Keratinocyte (primary cell): ENCODE measurements around the gene TSPAN18. TPM values are rescaled to one million over a fixed set of nuclear protein-coding genes. Genes with fewer than 3 reads are reported as not detected.

ENCODE experiments used
- DNase-seq: peaks from one replicate; pipeline ENCODE4 v3.0.0-alpha.2; 2011; ENCODE audit warnings: low read depth, missing footprints, low spot score
- FAIRE-seq: peaks from 2 replicates; lab custom pipeline; 2011; peaks lifted over from hg19 to GRCh38; lab: Jason Lieb, UNC
- H2AFZ ChIP-seq: 2 replicates; pipeline ENCODE4 v1.6.0; 2012; ENCODE audit warnings: low read length, control low read depth, inconsistent platforms; ENCODE audit not compliant: control insufficient read depth
- H3K27ac ChIP-seq: 2 replicates; pipeline ENCODE4 v1.5.1; 2011; ENCODE audit warnings: low read length; ENCODE audit not compliant: control insufficient read depth, insufficient read depth
- H3K27me3 ChIP-seq: 3 replicates; pipeline ENCODE4 v1.6.0; 2011; ENCODE audit warnings: low read length; ENCODE audit not compliant: control insufficient read depth, insufficient read depth; ENCODE audit errors: extremely low read depth
- H3K36me3 ChIP-seq, 2 experiments: 2 replicates in 1 of 2; 3 replicates in 1 of 2; pipeline ENCODE4 v1.5.1; 2011; ENCODE audit warnings: low read length in 2 of 2, mild to moderate bottlenecking in 1 of 2; ENCODE audit not compliant: control insufficient read depth in 2 of 2, insufficient read depth in 2 of 2; ENCODE audit errors: extremely low read depth in 1 of 2
- H3K4me1 ChIP-seq: 3 replicates; pipeline ENCODE4 v1.5.1; 2011; ENCODE audit warnings: low read length; ENCODE audit not compliant: control insufficient read depth, insufficient read depth; ENCODE audit errors: extremely low read depth
- H3K4me2 ChIP-seq: 3 replicates; pipeline ENCODE4 v1.6.0; 2011; ENCODE audit warnings: low read depth, low read length; ENCODE audit not compliant: control insufficient read depth, insufficient read depth; ENCODE audit errors: extremely low read depth
- H3K4me3 ChIP-seq, 3 experiments: fragments of 200-600 bp in 1 of 3; sonication (generic) in 1 of 3; 2 replicates in 2 of 3; 3 replicates in 1 of 3; pipeline ENCODE4 v1.5.1; 2011 to 2016; ENCODE audit warnings: low read length in 3 of 3, mild to moderate bottlenecking in 3 of 3, control low read depth in 2 of 3, inconsistent platforms in 1 of 3, low read depth in 1 of 3, mixed read lengths in 1 of 3, mixed run types in 1 of 3, moderate library complexity in 1 of 3; ENCODE audit not compliant: control insufficient read depth in 2 of 3, insufficient read depth in 2 of 3; ENCODE audit errors: extremely low read depth in 1 of 3
- H3K79me2 ChIP-seq: 2 replicates; pipeline ENCODE4 v1.6.0; 2012; ENCODE audit warnings: low read length; ENCODE audit not compliant: control insufficient read depth, insufficient read depth
- H3K9ac ChIP-seq: 3 replicates; pipeline ENCODE4 v1.6.0; 2011; ENCODE audit warnings: low read length; ENCODE audit not compliant: control insufficient read depth, insufficient read depth; ENCODE audit errors: extremely low read depth
- H3K9me1 ChIP-seq: 3 replicates; pipeline ENCODE4 v1.6.0; 2011; ENCODE audit warnings: low read length; ENCODE audit not compliant: control insufficient read depth, insufficient read depth; ENCODE audit errors: extremely low read depth
- H3K9me3 ChIP-seq: 2 replicates; pipeline ENCODE4 v1.5.1; 2012; ENCODE audit warnings: low read depth, low read length; ENCODE audit not compliant: control insufficient read depth
- H4K20me1 ChIP-seq: 3 replicates; pipeline ENCODE4 v1.6.0; 2011; ENCODE audit warnings: low read length; ENCODE audit not compliant: control insufficient read depth, insufficient read depth; ENCODE audit errors: extremely low read depth
- EZH2 ChIP-seq: IDR thresholded peaks from one replicate; pipeline ENCODE4 v1.6.1; 2012; ENCODE audit warnings: inconsistent platforms, mild to moderate bottlenecking, low read length, moderate library complexity
- dilution Hi-C: fragments of 300-500 bp; cut with MboI; formaldehyde crosslinking; loops from one replicate; pipeline ENCODE4 v1.7.0; 2020; ENCODE audit warnings: low sequenced_read_pairs; ENCODE audit not compliant: extremely low pct_ligation_motif_present
- polyA plus RNA-seq, 5 experiments: library from polyadenylated mRNA; depleted of rRNA in 3 of 5; stranded (reverse) in 3 of 5; stranded (forward) in 1 of 5; unstranded in 1 of 5; fragments of >200 nt; gene quantifications; 1 replicate in 1 of 5; 2 replicates in 3 of 5; 3 replicates in 1 of 5; pipeline versions ENCODE4 v1.2.1 to v1.2.3, GENCODE V29; 2011 to 2012; ENCODE audit warnings: missing spikeins in 2 of 5, low read depth in 1 of 5, low replicate concordance in 1 of 5
- TF ChIP-seq, protein P1 (sequence below), 3 experiments: IDR thresholded peaks in 1 of 3; conservative IDR thresholded peaks in 1 of 3; optimal IDR thresholded peaks in 1 of 3; 2 replicates in 2 of 3; 3 replicates in 1 of 3; pipeline versions ENCODE3 to v1.5.1; 2011; ENCODE audit warnings: low read length in 3 of 3, mild to moderate bottlenecking in 3 of 3, moderate library complexity in 2 of 3, control low read depth in 1 of 3, inconsistent platforms in 1 of 3; ENCODE audit not compliant: insufficient read depth in 2 of 3; ENCODE audit errors: extremely low read depth in 1 of 3

TSPAN18 gene
- polyA plus RNA-seq, 1 donor (not counting 4 experiments of a cell fraction or from before 2014, with no cell fraction given), result not detected

DNA sequence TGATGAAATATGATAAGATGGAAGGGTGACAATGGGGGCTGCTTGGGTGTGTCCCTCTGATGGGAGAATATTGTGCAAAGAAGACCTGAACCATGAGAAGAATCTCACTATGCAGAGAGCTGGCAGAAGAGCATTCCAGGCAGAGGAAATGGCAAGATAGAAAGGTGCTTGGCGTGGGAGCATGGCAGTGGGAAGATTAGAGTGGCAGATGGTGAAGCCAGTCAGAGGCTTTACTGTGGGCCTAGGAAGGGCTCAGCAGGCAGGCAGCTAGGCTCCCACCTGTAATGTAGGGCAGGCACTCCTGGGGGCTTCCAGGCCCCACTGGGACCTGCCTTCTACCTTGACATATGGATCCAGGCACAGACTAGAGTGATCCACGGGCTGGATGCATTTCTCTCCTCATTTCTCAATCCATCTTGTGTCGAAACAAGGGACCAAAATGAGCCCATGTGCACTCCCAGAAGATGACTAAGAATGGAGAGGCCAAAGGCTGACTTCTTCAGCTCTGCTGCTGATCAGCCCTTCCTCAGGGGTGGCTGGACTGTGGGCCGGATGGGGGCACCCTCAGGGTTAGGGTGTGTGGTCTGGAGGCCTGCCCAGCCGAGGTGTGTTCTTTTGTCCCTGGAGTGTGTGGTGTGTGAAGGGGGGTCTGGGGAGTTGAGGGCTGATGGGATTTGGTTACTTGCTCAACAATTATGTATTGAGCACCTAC, 88.3 kb downstream of the TSPAN18 start:
- Histone ChIP-seq H3K4me1 (no peaks in the 10 kb centered on the region), H3K4me2 (no peak overlapping the region), H3K27me3 (peaks cover 8% of the 10 kb centered on the region), H3K9me3 (no peaks in the 10 kb centered on the region), H3K27ac (no peak overlapping the region), H3K79me2 (no peaks in the 10 kb centered on the region), H3K9ac (no peak overlapping the region), H3K9me1 (no peaks in the 10 kb centered on the region), H3K4me3 (no peak overlapping the region), H3K36me3 (no peaks in the 10 kb centered on the region), H4K20me1 (peaks cover 2% of the 10 kb centered on the region), H2AFZ (no peak overlapping the region)
- DNase-seq (no peak), FAIRE-seq (no peak)
- dilution Hi-C loops, result no loop called here
- TF ChIP-seq, protein P1, sequence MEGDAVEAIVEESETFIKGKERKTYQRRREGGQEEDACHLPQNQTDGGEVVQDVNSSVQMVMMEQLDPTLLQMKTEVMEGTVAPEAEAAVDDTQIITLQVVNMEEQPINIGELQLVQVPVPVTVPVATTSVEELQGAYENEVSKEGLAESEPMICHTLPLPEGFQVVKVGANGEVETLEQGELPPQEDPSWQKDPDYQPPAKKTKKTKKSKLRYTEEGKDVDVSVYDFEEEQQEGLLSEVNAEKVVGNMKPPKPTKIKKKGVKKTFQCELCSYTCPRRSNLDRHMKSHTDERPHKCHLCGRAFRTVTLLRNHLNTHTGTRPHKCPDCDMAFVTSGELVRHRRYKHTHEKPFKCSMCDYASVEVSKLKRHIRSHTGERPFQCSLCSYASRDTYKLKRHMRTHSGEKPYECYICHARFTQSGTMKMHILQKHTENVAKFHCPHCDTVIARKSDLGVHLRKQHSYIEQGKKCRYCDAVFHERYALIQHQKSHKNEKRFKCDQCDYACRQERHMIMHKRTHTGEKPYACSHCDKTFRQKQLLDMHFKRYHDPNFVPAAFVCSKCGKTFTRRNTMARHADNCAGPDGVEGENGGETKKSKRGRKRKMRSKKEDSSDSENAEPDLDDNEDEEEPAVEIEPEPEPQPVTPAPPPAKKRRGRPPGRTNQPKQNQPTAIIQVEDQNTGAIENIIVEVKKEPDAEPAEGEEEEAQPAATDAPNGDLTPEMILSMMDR (optimal IDR thresholded peaks at IDR 0.05 in 1 of 3, IDR thresholded peaks at IDR 0.05 in 1 of 3, conservative IDR thresholded peaks at IDR 0.05 in 1 of 3; ENCODE audit: extremely low read depth in 1 of 3, insufficient read depth in 2 of 3, low read length in 3 of 3), result no peak
- no peak for TF ChIP-seq EZH2

DNA sequence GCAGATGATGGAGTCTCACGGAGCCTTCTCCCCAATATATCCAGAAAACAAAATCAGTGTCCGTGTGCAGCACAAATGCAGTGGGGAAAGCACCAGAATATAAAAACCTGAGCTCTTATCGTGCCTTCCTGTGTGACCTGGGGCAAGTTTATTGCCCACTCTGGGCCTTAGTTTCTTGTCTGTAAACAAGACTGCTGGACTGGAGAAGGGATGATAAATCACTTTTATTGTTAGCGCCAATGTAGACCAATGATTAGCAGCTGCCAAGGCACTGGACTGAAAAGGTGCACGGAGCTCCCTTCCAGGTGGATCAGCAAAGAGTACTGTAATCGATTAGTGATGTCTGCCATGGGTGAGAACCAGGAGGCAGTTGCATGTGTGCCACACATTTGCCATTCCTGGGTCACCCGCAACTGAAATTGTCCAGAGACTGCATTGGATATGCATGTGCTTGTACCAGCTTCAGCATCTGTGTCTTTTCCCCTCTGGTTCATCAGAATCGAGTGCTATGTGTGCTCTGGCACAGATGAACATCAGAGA, 89.2 kb downstream of the TSPAN18 start:
- no peak for FAIRE-seq

More for the DNA sequence above, 89.2 kb downstream of the TSPAN18 start:
- H3K27ac ChIP-seq, result no peak overlapping the region
- H3K27me3 ChIP-seq, result peaks cover 13% of the 10 kb centered on the region
- H3K36me3 ChIP-seq, result no peaks in the 10 kb centered on the region
- no peak for TF ChIP-seq EZH2
- TF ChIP-seq, protein P1 (optimal IDR thresholded peaks at IDR 0.05 in 1 of 3, IDR thresholded peaks at IDR 0.05 in 1 of 3, conservative IDR thresholded peaks at IDR 0.05 in 1 of 3; ENCODE audit: extremely low read depth in 1 of 3, insufficient read depth in 2 of 3, low read length in 3 of 3), result no peak
- peaks cover 2% of the 10 kb centered on the region for H4K20me1 ChIP-seq
- H3K9ac ChIP-seq, result no peak overlapping the region
- no peak overlapping the region for H3K4me3 ChIP-seq
- no peak overlapping the region for H3K4me2 ChIP-seq
- H2AFZ ChIP-seq, result no peak overlapping the region
- dilution Hi-C loops, result no loop called here
- no peak for DNase-seq
- no peaks in the 10 kb centered on the region for H3K9me3 ChIP-seq
- H3K79me2 ChIP-seq, result no peaks in the 10 kb centered on the region
- no peaks in the 10 kb centered on the region for H3K9me1 ChIP-seq
- H3K4me1 ChIP-seq, result no peaks in the 10 kb centered on the region
